Measurements from ENCODE around the gene DGKD. TPM values are rescaled to one million over a fixed set of nuclear protein-coding genes. Genes with fewer than 3 reads are reported as not detected.

The DGKD gene
- 76.0 to 108 TPM (median 89.2 TPM) in 5 replicates for total RNA-seq (2022; extraction: Qiagen RNA extraction; ENCODE audit: low read depth)

GRCh38 chr2:233353769-233354499, at the start of gene DGKD:
Gene DGKD (plus strand): TSS chr2:233354494. CDS start chr2:233354519, 25 bp downstream.

GRCh38 chr2:233307565-233307964, 46.7 kb upstream of the DGKD start, which contains the start of gene SAG:
Gene SAG (plus strand): TSS chr2:233307816. CDS start chr2:233309190, 1,374 bp downstream.

Other genes with a start within 250 kb of the DGKD start
- gene ATG16L1, start 102.8 kb upstream of the DGKD start, total RNA-seq (2022; extraction: Qiagen RNA extraction; ENCODE audit: low read depth): 47.2 to 52.3 TPM (median 49.1 TPM) in 5 replicates
- gene SAG, start 46.7 kb upstream of the DGKD start, total RNA-seq (2022; extraction: Qiagen RNA extraction; ENCODE audit: low read depth): not detected in 5 replicates
- 22.7 to 26.3 TPM (median 24.0 TPM) in 5 replicates for gene USP40, start 212.3 kb downstream of the DGKD start, total RNA-seq (2022; extraction: Qiagen RNA extraction; ENCODE audit: low read depth)

Data from A549 treated with CpdA at 1 μM for 4 hours (cell line).